Measurements from ENCODE around the gene MSLN. TPM values are rescaled to one million over a fixed set of nuclear protein-coding genes. Genes with fewer than 3 reads are reported as not detected.

MSLN gene
- total and polyA plus RNA-seq, 2 of the 13 experiments (the other 11 are each of a cell fraction or from before 2014, with no cell fraction given), result 2.0 to 2.3 TPM

DNA sequence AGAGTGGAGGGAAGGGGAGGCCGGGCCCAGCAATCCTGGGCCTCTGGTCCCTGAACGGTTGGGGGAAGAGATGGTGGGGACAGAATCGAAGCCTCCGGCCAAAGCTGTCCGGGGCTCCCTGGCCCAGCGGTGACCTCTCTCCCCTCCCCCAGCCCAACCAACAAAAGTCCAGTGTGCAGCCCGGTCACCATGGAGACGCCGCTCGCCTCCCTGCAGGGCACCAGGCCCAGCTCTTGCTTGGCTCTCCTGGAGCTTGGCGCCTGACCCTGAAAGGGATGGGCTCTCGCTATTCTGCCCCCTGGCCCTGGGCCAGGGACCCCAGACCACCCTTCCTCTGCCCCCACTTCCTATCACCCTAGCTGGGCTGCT lies 44.4 kb upstream of the MSLN start (continued):
- TF ChIP-seq ZNF614 (CRISPR knock-in tag; IDR thresholded peaks at IDR 0.05; ENCODE audit: borderline replicate concordance) (no peak), CEBPB (IDR thresholded peaks at IDR 0.05; ENCODE audit: borderline replicate concordance, low read depth, low read length) (no peak), POLR2G (IDR thresholded peaks at IDR 0.05; ENCODE audit: low read depth, low read length) (no peak), RARA (CRISPR knock-in tag; IDR thresholded peaks at IDR 0.05) (peak; percentile 92), TOPORS (CRISPR knock-in tag; IDR thresholded peaks at IDR 0.05) (no peak), ZMAT3 (CRISPR knock-in tag; conservative IDR thresholded peaks at IDR 0.05) (no peak), AGO1 (IDR thresholded peaks at IDR 0.05; ENCODE audit: low read depth, low read length, poor library complexity, severe bottlenecking) (no peak), MYNN (CRISPR knock-in tag; IDR thresholded peaks at IDR 0.05; ENCODE audit: low read depth) (no peak), ZNF317 (CRISPR knock-in tag; IDR thresholded peaks at IDR 0.05) (no peak), ZBTB7A (CRISPR knock-in tag; IDR thresholded peaks at IDR 0.05) (peak; percentile 30; the same call in 1 of the 2 replicates), ASH2L (IDR thresholded peaks at IDR 0.05; ENCODE audit: insufficient read length, low read depth, low read length) (no peak), CBX5 (CRISPR knock-in tag; IDR thresholded peaks at IDR 0.05; ENCODE audit: borderline replicate concordance) (no peak), RELA (CRISPR knock-in tag; IDR thresholded peaks at IDR 0.05) (no peak), PHB2 (IDR thresholded peaks at IDR 0.05; ENCODE audit: partially characterized antibody) (no peak), TMF1 (CRISPR knock-in tag; IDR thresholded peaks at IDR 0.05; ENCODE audit: low read depth) (no peak)
- TF ChIP-seq, protein P1, sequence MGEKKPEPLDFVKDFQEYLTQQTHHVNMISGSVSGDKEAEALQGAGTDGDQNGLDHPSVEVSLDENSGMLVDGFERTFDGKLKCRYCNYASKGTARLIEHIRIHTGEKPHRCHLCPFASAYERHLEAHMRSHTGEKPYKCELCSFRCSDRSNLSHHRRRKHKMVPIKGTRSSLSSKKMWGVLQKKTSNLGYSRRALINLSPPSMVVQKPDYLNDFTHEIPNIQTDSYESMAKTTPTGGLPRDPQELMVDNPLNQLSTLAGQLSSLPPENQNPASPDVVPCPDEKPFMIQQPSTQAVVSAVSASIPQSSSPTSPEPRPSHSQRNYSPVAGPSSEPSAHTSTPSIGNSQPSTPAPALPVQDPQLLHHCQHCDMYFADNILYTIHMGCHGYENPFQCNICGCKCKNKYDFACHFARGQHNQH (CRISPR knock-in tag; IDR thresholded peaks at IDR 0.05), result no peak
- TF ChIP-seq, protein P2, sequence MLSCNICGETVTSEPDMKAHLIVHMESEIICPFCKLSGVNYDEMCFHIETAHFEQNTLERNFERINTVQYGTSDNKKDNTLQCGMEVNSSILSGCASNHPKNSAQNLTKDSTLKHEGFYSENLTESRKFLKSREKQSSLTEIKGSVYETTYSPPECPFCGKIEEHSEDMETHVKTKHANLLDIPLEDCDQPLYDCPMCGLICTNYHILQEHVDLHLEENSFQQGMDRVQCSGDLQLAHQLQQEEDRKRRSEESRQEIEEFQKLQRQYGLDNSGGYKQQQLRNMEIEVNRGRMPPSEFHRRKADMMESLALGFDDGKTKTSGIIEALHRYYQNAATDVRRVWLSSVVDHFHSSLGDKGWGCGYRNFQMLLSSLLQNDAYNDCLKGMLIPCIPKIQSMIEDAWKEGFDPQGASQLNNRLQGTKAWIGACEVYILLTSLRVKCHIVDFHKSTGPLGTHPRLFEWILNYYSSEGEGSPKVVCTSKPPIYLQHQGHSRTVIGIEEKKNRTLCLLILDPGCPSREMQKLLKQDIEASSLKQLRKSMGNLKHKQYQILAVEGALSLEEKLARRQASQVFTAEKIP (CRISPR knock-in tag; IDR thresholded peaks at IDR 0.05; ENCODE audit: borderline replicate concordance), result no peak
- TF ChIP-seq, protein P3, sequence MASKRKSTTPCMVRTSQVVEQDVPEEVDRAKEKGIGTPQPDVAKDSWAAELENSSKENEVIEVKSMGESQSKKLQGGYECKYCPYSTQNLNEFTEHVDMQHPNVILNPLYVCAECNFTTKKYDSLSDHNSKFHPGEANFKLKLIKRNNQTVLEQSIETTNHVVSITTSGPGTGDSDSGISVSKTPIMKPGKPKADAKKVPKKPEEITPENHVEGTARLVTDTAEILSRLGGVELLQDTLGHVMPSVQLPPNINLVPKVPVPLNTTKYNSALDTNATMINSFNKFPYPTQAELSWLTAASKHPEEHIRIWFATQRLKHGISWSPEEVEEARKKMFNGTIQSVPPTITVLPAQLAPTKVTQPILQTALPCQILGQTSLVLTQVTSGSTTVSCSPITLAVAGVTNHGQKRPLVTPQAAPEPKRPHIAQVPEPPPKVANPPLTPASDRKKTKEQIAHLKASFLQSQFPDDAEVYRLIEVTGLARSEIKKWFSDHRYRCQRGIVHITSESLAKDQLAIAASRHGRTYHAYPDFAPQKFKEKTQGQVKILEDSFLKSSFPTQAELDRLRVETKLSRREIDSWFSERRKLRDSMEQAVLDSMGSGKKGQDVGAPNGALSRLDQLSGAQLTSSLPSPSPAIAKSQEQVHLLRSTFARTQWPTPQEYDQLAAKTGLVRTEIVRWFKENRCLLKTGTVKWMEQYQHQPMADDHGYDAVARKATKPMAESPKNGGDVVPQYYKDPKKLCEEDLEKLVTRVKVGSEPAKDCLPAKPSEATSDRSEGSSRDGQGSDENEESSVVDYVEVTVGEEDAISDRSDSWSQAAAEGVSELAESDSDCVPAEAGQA (IDR thresholded peaks at IDR 0.05; ENCODE audit: low read depth), result no peak
- TF ChIP-seq, protein P3 (CRISPR knock-in tag; IDR thresholded peaks at IDR 0.05; ENCODE audit: borderline replicate concordance), result no peak
- TF ChIP-seq, protein P4, sequence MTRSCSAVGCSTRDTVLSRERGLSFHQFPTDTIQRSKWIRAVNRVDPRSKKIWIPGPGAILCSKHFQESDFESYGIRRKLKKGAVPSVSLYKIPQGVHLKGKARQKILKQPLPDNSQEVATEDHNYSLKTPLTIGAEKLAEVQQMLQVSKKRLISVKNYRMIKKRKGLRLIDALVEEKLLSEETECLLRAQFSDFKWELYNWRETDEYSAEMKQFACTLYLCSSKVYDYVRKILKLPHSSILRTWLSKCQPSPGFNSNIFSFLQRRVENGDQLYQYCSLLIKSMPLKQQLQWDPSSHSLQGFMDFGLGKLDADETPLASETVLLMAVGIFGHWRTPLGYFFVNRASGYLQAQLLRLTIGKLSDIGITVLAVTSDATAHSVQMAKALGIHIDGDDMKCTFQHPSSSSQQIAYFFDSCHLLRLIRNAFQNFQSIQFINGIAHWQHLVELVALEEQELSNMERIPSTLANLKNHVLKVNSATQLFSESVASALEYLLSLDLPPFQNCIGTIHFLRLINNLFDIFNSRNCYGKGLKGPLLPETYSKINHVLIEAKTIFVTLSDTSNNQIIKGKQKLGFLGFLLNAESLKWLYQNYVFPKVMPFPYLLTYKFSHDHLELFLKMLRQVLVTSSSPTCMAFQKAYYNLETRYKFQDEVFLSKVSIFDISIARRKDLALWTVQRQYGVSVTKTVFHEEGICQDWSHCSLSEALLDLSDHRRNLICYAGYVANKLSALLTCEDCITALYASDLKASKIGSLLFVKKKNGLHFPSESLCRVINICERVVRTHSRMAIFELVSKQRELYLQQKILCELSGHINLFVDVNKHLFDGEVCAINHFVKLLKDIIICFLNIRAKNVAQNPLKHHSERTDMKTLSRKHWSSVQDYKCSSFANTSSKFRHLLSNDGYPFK (CRISPR knock-in tag; IDR thresholded peaks at IDR 0.05; ENCODE audit: borderline replicate concordance), result 0 out of 2 replicates have a peak, but pooled peaks have one; percentile 41

Data from HepG2 (cell line).